ENCODE measurements around the gene ZBTB17. TPM values are rescaled to one million over a fixed set of nuclear protein-coding genes. Genes with fewer than 3 reads are reported as not detected.

Gene ZBTB17
- polyA plus RNA-seq, 2 of the 4 experiments (the other 2 are of a cell fraction) = 13.8 to 16.5 TPM

DNA sequence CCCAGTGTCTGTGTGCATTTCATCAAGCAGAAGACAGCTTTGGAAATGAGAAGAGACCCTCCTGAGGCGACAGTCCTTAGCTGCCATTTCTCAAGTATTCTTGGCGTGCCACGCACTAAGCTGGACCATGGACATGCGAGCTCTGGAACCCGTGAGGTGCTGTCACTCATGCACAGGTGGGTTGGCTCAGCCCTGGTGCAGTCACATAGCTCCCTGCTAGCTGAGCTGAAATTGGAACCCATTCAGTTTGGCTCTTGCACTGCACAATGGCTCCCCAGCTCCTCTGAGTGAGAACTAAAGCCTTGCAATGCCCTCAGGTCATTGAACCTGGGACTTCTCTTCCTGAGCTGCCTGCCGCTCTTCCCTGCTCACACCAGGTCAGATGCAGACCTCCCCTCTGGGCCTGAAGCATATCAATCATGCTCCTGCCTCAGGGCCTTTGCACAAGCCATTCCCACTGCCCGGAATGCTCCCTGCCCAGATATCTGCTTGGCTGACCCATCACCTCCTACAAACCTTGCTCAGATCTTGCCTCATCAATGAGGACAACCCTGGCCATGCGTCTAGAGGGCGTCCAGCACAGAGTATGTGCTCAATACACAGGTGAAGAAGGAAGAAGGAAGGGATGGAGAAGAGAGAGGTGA is 21.9 kb upstream of the ZBTB17 start:
- Histone ChIP-seq H3K4me2 (no peak overlapping the region), H3K9me3 (no peaks in the 10 kb centered on the region), H3K4me3 (no peak overlapping the region), H3K27ac (no peak overlapping the region), H3K4me1 (no peaks in the 10 kb centered on the region)
- ChIA-PET POLR2A (no interaction called here), CTCF (interaction anchor here (0.7 to 2.0 kb wide), 3 partner anchors 11 to 206 kb away, joined by 3 to 9 read pairs (median 7); no protein-coding TSS in a partner anchor)
- TF ChIP-seq KDM5A (IDR thresholded peaks at IDR 0.05) = no peak
- TF ChIP-seq RCOR1 (IDR thresholded peaks at IDR 0.05; ENCODE audit: low read depth, low read length) = no peak
- no peak for TF ChIP-seq NPAS2 (CRISPR knock-in tag; IDR thresholded peaks at IDR 0.05; ENCODE audit: borderline replicate concordance)
- TF ChIP-seq EHMT2 (IDR thresholded peaks at IDR 0.05; ENCODE audit: low read depth) = no peak
- TF ChIP-seq, protein P1, sequence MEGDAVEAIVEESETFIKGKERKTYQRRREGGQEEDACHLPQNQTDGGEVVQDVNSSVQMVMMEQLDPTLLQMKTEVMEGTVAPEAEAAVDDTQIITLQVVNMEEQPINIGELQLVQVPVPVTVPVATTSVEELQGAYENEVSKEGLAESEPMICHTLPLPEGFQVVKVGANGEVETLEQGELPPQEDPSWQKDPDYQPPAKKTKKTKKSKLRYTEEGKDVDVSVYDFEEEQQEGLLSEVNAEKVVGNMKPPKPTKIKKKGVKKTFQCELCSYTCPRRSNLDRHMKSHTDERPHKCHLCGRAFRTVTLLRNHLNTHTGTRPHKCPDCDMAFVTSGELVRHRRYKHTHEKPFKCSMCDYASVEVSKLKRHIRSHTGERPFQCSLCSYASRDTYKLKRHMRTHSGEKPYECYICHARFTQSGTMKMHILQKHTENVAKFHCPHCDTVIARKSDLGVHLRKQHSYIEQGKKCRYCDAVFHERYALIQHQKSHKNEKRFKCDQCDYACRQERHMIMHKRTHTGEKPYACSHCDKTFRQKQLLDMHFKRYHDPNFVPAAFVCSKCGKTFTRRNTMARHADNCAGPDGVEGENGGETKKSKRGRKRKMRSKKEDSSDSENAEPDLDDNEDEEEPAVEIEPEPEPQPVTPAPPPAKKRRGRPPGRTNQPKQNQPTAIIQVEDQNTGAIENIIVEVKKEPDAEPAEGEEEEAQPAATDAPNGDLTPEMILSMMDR (IDR thresholded peaks at IDR 0.05) = no peak
- no peak for TF ChIP-seq NFE2L2 (conservative IDR thresholded peaks at IDR 0.05; ENCODE audit: low read length)
- TF ChIP-seq, protein P2, sequence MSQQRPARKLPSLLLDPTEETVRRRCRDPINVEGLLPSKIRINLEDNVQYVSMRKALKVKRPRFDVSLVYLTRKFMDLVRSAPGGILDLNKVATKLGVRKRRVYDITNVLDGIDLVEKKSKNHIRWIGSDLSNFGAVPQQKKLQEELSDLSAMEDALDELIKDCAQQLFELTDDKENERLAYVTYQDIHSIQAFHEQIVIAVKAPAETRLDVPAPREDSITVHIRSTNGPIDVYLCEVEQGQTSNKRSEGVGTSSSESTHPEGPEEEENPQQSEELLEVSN (IDR thresholded peaks at IDR 0.05; ENCODE audit: borderline replicate concordance, low read depth) = no peak
- no peak for TF ChIP-seq ZC3H11A (IDR thresholded peaks at IDR 0.05)
- no peak for TF ChIP-seq HMGXB4 (CRISPR knock-in tag; IDR thresholded peaks at IDR 0.05; ENCODE audit: borderline replicate concordance)
- TF ChIP-seq, protein P3, sequence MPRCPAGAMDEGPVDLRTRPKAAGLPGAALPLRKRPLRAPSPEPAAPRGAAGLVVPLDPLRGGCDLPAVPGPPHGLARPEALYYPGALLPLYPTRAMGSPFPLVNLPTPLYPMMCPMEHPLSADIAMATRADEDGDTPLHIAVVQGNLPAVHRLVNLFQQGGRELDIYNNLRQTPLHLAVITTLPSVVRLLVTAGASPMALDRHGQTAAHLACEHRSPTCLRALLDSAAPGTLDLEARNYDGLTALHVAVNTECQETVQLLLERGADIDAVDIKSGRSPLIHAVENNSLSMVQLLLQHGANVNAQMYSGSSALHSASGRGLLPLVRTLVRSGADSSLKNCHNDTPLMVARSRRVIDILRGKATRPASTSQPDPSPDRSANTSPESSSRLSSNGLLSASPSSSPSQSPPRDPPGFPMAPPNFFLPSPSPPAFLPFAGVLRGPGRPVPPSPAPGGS (IDR thresholded peaks at IDR 0.05) = no peak
- TF ChIP-seq MAFK (IDR thresholded peaks at IDR 0.05; ENCODE audit: partially characterized antibody) = no peak
- ATAC-seq = no peak
- no peak for FAIRE-seq
- DNase-seq (ENCODE audit: low read depth in 1 of 2, low spot score in 1 of 2) = no peak
- WGBS (ENCODE audit: missing lambda C conversion rate) = 76% methylated on average over 9 of the region's 9 CpGs

GRCh38 chr1:15997076-15997585 is 21.2 kb upstream of the ZBTB17 start:
- ChIA-PET POLR2A (no interaction called here), CTCF (interaction anchor here (1.7 to 2.0 kb wide), 2 partner anchors 12 to 205 kb away, joined by 7 to 9 read pairs; no protein-coding TSS in a partner anchor)
- 83% methylated on average over 7 of the region's 9 CpGs for WGBS (ENCODE audit: missing lambda C conversion rate)
- FAIRE-seq (no peak), ATAC-seq (no peak), DNase-seq (ENCODE audit: low read depth in 1 of 2, low spot score in 1 of 2) (no peak)
- Histone ChIP-seq H3K9me3 (no peaks in the 10 kb centered on the region), H3K4me3 (no peak overlapping the region), H3K27ac (no peak overlapping the region), H3K4me1 (no peaks in the 10 kb centered on the region), H3K4me2 (no peak overlapping the region)
- TF ChIP-seq, protein P4, sequence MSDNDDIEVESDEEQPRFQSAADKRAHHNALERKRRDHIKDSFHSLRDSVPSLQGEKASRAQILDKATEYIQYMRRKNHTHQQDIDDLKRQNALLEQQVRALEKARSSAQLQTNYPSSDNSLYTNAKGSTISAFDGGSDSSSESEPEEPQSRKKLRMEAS (IDR thresholded peaks at IDR 0.05) = no peak
- no peak for TF ChIP-seq NPAS2 (CRISPR knock-in tag; IDR thresholded peaks at IDR 0.05; ENCODE audit: borderline replicate concordance)
- TF ChIP-seq KDM5A (IDR thresholded peaks at IDR 0.05) = no peak
- TF ChIP-seq RAD21 (conservative IDR thresholded peaks at IDR 0.05 in 1 of 2, IDR thresholded peaks at IDR 0.05 in 1 of 2) = no peak
- TF ChIP-seq GATA3 (IDR thresholded peaks at IDR 0.05; ENCODE audit: borderline replicate concordance) = no peak
- TF ChIP-seq HOXB5 (CRISPR knock-in tag; IDR thresholded peaks at IDR 0.05) = no peak
- no peak for TF ChIP-seq CEBPB (IDR thresholded peaks at IDR 0.05)
- no peak for TF ChIP-seq MAFK (IDR thresholded peaks at IDR 0.05; ENCODE audit: partially characterized antibody)
- no peak for TF ChIP-seq ELK1 (IDR thresholded peaks at IDR 0.05; ENCODE audit: low read depth, low read length)
- TF ChIP-seq TFCP2L1 (CRISPR knock-in tag; IDR thresholded peaks at IDR 0.05) = no peak
- TF ChIP-seq CHD4 (IDR thresholded peaks at IDR 0.05; ENCODE audit: borderline replicate concordance) = no peak
- TF ChIP-seq SREBF2 (IDR thresholded peaks at IDR 0.05) = no peak
- TF ChIP-seq KDM1A (IDR thresholded peaks at IDR 0.05; ENCODE audit: low read depth) = no peak
- no peak for TF ChIP-seq HOXB13 (CRISPR knock-in tag; IDR thresholded peaks at IDR 0.05; ENCODE audit: low read depth)
- no peak for TF ChIP-seq EHMT2 (IDR thresholded peaks at IDR 0.05; ENCODE audit: low read depth)
- no peak for TF ChIP-seq MYC (IDR thresholded peaks at IDR 0.05; ENCODE audit: borderline replicate concordance, low read length)
- TF ChIP-seq FOSL2 (IDR thresholded peaks at IDR 0.05) = no peak
- TF ChIP-seq FOSL2 (CRISPR knock-in tag; IDR thresholded peaks at IDR 0.05) = no peak
- no peak for TF ChIP-seq ESRRA (IDR thresholded peaks at IDR 0.05; ENCODE audit: borderline replicate concordance, low read length)
- no peak for TF ChIP-seq RCOR1 (IDR thresholded peaks at IDR 0.05; ENCODE audit: low read depth, low read length)
